Uterus (tissue), 2 donors: ENCODE measurements around the gene DNAI1.

Experiments
- CTCF ChIP-seq, 4 experiments: fragments of 200-600 bp in 2 of 4; fragments of 450-650 bp in 2 of 4; sonication (generic) in 2 of 4; IDR thresholded peaks; one replicate each; pipeline ENCODE4 v1.5.1; 2016 to 2019; ENCODE audit warnings: antibody characterized with exemption in 4 of 4, mild to moderate bottlenecking in 2 of 4, moderate library complexity in 1 of 4
- POLR2A ChIP-seq, 2 donors: fragments of 450-650 bp; IDR thresholded peaks; one replicate each; pipeline ENCODE4 v1.6.1; 2016; ENCODE audit warnings: antibody characterized with exemption in 2 of 2, mild to moderate bottlenecking in 1 of 2, moderate library complexity in 1 of 2

GRCh38 chr9:34446468-34446891 lies 12.1 kb upstream of the DNAI1 start:
- TF ChIP-seq POLR2A (IDR thresholded peaks at IDR 0.05), result no peak
- TF ChIP-seq CTCF (IDR thresholded peaks at IDR 0.05), result no peak
